IMR-90 (cell line): ENCODE data around the gene MED23. TPM values are rescaled to one million over a fixed set of nuclear protein-coding genes. Genes with fewer than 3 reads are reported as not detected.

Experiments used
- ATAC-seq: fragments of 200-7000 bp; cut with Tn5 transposase; 2 replicates; pipeline ENCODE4 v1.9.1; 2020; ENCODE audit warnings: low read depth, mild to moderate bottlenecking, moderate library complexity
- BruUV-seq: library from RNA; stranded (reverse); fragments of 400-500 nt; replicated peaks from 2 replicates; lab custom pipeline; 2021; lab: Mats Ljungman, UMichigan
- CTCF ChIA-PET: fragments of 300-600 bp; formaldehyde crosslinking; extraction: SDS; loops from one replicate; lab custom pipeline; 2021; ENCODE audit warnings: antibody characterized with exemption; lab: Yijun Ruan, JAX
- POLR2A ChIA-PET: fragments of 300-600 bp; sonication (Branson Sonifier 250); formaldehyde crosslinking; loops from one replicate; lab custom pipeline; 2022; ENCODE audit warnings: antibody characterized with exemption; ENCODE audit not compliant: unreplicated experiment; lab: Charles Lee
- DNase-seq: peaks from one replicate; pipeline ENCODE4 v3.0.0; 2013
- H2AFZ ChIP-seq: replicated peaks from 2 replicates; pipeline ENCODE3; 2013; ENCODE audit warnings: low read length, mild to moderate bottlenecking; ENCODE audit not compliant: poor library complexity
- H2AK5ac ChIP-seq: 2 replicates; pipeline ENCODE4 v1.6.1; 2013; ENCODE audit warnings: low read depth, low read length, inconsistent platforms
- H2AK9ac ChIP-seq: replicated peaks from 2 replicates; pipeline ENCODE3; 2013; ENCODE audit warnings: mild to moderate bottlenecking, low read depth, low read length, moderate library complexity; ENCODE audit not compliant: poor library complexity
- H2BK120ac ChIP-seq: 2 replicates; pipeline ENCODE4 v1.6.1; 2013; ENCODE audit warnings: low read depth, low read length, inconsistent platforms
- H2BK15ac ChIP-seq: 3 replicates; pipeline ENCODE4 v1.6.1; 2013; ENCODE audit warnings: low read depth, low read length, inconsistent platforms
- H2BK20ac ChIP-seq: 2 replicates; pipeline ENCODE4 v1.6.1; 2013; ENCODE audit warnings: low read depth, mild to moderate bottlenecking, inconsistent platforms, low read length, moderate library complexity
- H2BK5ac ChIP-seq: 2 replicates; pipeline ENCODE4 v1.6.1; 2013; ENCODE audit warnings: mild to moderate bottlenecking, low read depth, low read length, inconsistent platforms; ENCODE audit not compliant: poor library complexity, severe bottlenecking
- H3K14ac ChIP-seq: replicated peaks from 2 replicates; pipeline ENCODE4 v1.6.1; 2013; ENCODE audit warnings: low read depth, low read length, inconsistent platforms
- H3K18ac ChIP-seq: 2 replicates; pipeline ENCODE4 v1.6.1; 2013; ENCODE audit warnings: low read depth, low read length, control low read depth
- H3K23ac ChIP-seq: 2 replicates; pipeline ENCODE4 v1.6.1; 2013; ENCODE audit warnings: low read depth, low read length, inconsistent platforms
- H3K27ac ChIP-seq: 2 replicates; pipeline ENCODE4 v1.5.1; 2013; ENCODE audit warnings: mild to moderate bottlenecking, control low read depth, low read length; ENCODE audit not compliant: insufficient read depth
- H3K27me3 ChIP-seq: 2 replicates; pipeline ENCODE4 v1.6.1; 2013; ENCODE audit warnings: low read length; ENCODE audit not compliant: control insufficient read depth, insufficient read depth
- H3K36me3 ChIP-seq: 2 replicates; pipeline ENCODE4 v1.6.1; 2013; ENCODE audit warnings: low read length, mixed read lengths; ENCODE audit not compliant: control insufficient read depth, insufficient read depth
- H3K4ac ChIP-seq: 2 replicates; pipeline ENCODE4 v1.6.1; 2013; ENCODE audit warnings: low read depth, low read length, inconsistent platforms
- H3K4me1 ChIP-seq: 2 replicates; pipeline ENCODE4 v1.6.1; 2013; ENCODE audit warnings: low read length, mixed read lengths; ENCODE audit not compliant: control insufficient read depth, insufficient read depth
- H3K4me2 ChIP-seq: 2 replicates; pipeline ENCODE4 v1.6.1; 2013; ENCODE audit warnings: low read depth, mild to moderate bottlenecking, control low read depth, low read length, moderate library complexity
- H3K4me3 ChIP-seq: 2 replicates; pipeline ENCODE4 v1.5.1; 2013; ENCODE audit warnings: low read depth, mild to moderate bottlenecking, control low read depth, low read length, moderate library complexity; ENCODE audit not compliant: insufficient read depth
- H3K56ac ChIP-seq: 2 replicates; pipeline ENCODE4 v1.6.1; 2013; ENCODE audit warnings: low read length, inconsistent platforms; ENCODE audit not compliant: insufficient read depth; ENCODE audit errors: extremely low read depth
- H3K79me1 ChIP-seq, 2 experiments: 2 replicates each; pipeline ENCODE4 v1.6.1; 2013; ENCODE audit warnings: low read length in 2 of 2, inconsistent platforms in 1 of 2, low read depth in 1 of 2
- H3K9ac ChIP-seq: 2 replicates; pipeline ENCODE4 v1.6.1; 2013; ENCODE audit warnings: low read depth, low read length, control low read depth
- H3K9me1 ChIP-seq: 2 replicates; pipeline ENCODE4 v1.6.1; 2013; ENCODE audit warnings: low read length, inconsistent platforms; ENCODE audit not compliant: insufficient read depth
- H3K9me3 ChIP-seq: 2 replicates; pipeline ENCODE4 v1.6.1; 2013; ENCODE audit warnings: low read length; ENCODE audit not compliant: control insufficient read depth, insufficient read depth
- H4K20me1 ChIP-seq: 2 replicates; pipeline ENCODE4 v1.6.1; 2013; ENCODE audit warnings: low read length, inconsistent platforms; ENCODE audit not compliant: insufficient read depth
- H4K5ac ChIP-seq: 2 replicates; pipeline ENCODE4 v1.6.1; 2013; ENCODE audit warnings: mild to moderate bottlenecking, low read depth, low read length, control low read depth
- H4K8ac ChIP-seq, 2 experiments: 2 replicates each; pipeline ENCODE4 v1.6.1; 2013; ENCODE audit warnings: low read depth in 2 of 2, low read length in 2 of 2, control low read depth in 1 of 2, inconsistent platforms in 1 of 2
- H4K91ac ChIP-seq: 2 replicates; pipeline ENCODE4 v1.6.1; 2013; ENCODE audit warnings: low read depth, low read length, inconsistent platforms; ENCODE audit not compliant: insufficient read depth
- BHLHE40 ChIP-seq: fragments of 150-350 bp; IDR thresholded peaks from 2 replicates; pipeline ENCODE4 v1.6.1; 2016; ENCODE audit warnings: mild to moderate bottlenecking, low read depth, low read length
- CEBPB ChIP-seq: IDR thresholded peaks from 2 replicates; pipeline ENCODE4 v1.6.1; 2012; ENCODE audit warnings: low read depth, low read length, improper control_type of control experiment
- CHD1 ChIP-seq: IDR thresholded peaks from 2 replicates; pipeline ENCODE4 v1.6.1; 2012; ENCODE audit warnings: low read depth, low read length, improper control_type of control experiment
- CTCF ChIP-seq: conservative IDR thresholded peaks from 2 replicates; pipeline ENCODE4 v1.5.1; 2012; ENCODE audit warnings: mild to moderate bottlenecking, low read depth, low read length, improper control_type of control experiment
- ELK1 ChIP-seq: fragments of 150-350 bp; IDR thresholded peaks from 2 replicates; pipeline ENCODE4 v1.6.1; 2016; ENCODE audit warnings: low read depth, mild to moderate bottlenecking, low read length, moderate library complexity, borderline replicate concordance
- FOS ChIP-seq: fragments of 150-350 bp; IDR thresholded peaks from 2 replicates; pipeline ENCODE4 v1.6.1; 2016; ENCODE audit warnings: low read depth, low read length
- MAFK ChIP-seq: IDR thresholded peaks from 2 replicates; pipeline ENCODE4 v1.6.1; 2012; ENCODE audit warnings: low read depth, low read length, improper control_type of control experiment
- MAZ ChIP-seq: IDR thresholded peaks from 2 replicates; pipeline ENCODE4 v1.6.1; 2012; ENCODE audit warnings: low read depth, mild to moderate bottlenecking, low read length, improper control_type of control experiment, moderate library complexity, borderline replicate concordance
- MXI1 ChIP-seq: IDR thresholded peaks from 2 replicates; pipeline ENCODE4 v1.6.1; 2012; ENCODE audit warnings: low read depth, mild to moderate bottlenecking, low read length, moderate library complexity, borderline replicate concordance
- NFE2L2 ChIP-seq: fragments of 150-350 bp; IDR thresholded peaks from 2 replicates; pipeline ENCODE4 v1.6.1; 2016; ENCODE audit warnings: low read depth, mild to moderate bottlenecking, low read length
- POLR2A ChIP-seq: IDR thresholded peaks from 2 replicates; pipeline ENCODE4 v1.6.1; 2012; ENCODE audit warnings: mild to moderate bottlenecking, low read depth, low read length
- RAD21 ChIP-seq: IDR thresholded peaks from 2 replicates; pipeline ENCODE4 v1.6.1; 2012; ENCODE audit warnings: low read length, improper control_type of control experiment
- RCOR1 ChIP-seq: IDR thresholded peaks from 2 replicates; pipeline ENCODE4 v1.6.1; 2012; ENCODE audit warnings: mild to moderate bottlenecking, low read length, improper control_type of control experiment; ENCODE audit not compliant: insufficient replicate concordance
- RFX5 ChIP-seq: IDR thresholded peaks from 2 replicates; pipeline ENCODE4 v1.8.0; 2012; ENCODE audit warnings: low read depth, mild to moderate bottlenecking, low read length, moderate library complexity
- SMC3 ChIP-seq: fragments of 150-350 bp; IDR thresholded peaks from 2 replicates; pipeline ENCODE4 v1.6.1; 2016; ENCODE audit warnings: low read depth, mild to moderate bottlenecking, antibody characterized with exemption, low read length, moderate library complexity
- WGBS, 2 experiments: methylation state at CpG; one replicate each; pipeline versions ENCODE4 v1.1.5 to v1.1.7; 2013; ENCODE audit warnings: missing lambda C conversion rate in 2 of 2; ENCODE audit not compliant: insufficient read length in 1 of 2; ENCODE audit errors: extremely low coverage in 2 of 2; 5-methylcytosine and 5-hydroxymethylcytosine counted together
- dilution Hi-C: fragments of 300-500 bp; cut with HindIII; formaldehyde crosslinking; loops from one replicate; pipeline ENCODE4 v1.14.3; 2018; ENCODE audit warnings: low sequenced_read_pairs; ENCODE audit not compliant: unreplicated experiment
- in situ Hi-C: fragments of 300-500 bp; cut with MboI; formaldehyde crosslinking; loops from 3 replicates; pipeline ENCODE4 v1.14.3; 2019; ENCODE audit warnings: low sequenced_read_pairs, inconsistent platforms, mixed read lengths
- intact Hi-C: fragments of 100-400 bp; cut with micrococcal nuclease; formaldehyde crosslinking; loops from 2 replicates; pipeline ENCODE4 v1.10.0; 2022
- polyA plus RNA-seq, 3 experiments: library from polyadenylated mRNA; depleted of rRNA; stranded (reverse); fragments of >200 nt; gene quantifications; 2 replicates each; pipeline ENCODE4 v1.2.3, GENCODE V29; 2012; ENCODE audit warnings: low replicate concordance in 1 of 3
- total RNA-seq: library from RNA; depleted of rRNA; stranded (reverse); fragments of >200 nt; gene quantifications from 2 replicates; pipeline ENCODE4 v1.2.3, GENCODE V29; 2012
- TF ChIP-seq, protein P1 (sequence below): fragments of 150-350 bp; IDR thresholded peaks from 2 replicates; pipeline ENCODE4 v1.6.1; 2017; ENCODE audit warnings: mild to moderate bottlenecking, antibody characterized with exemption, low read length, low read depth

Gene MED23
- total and polyA plus RNA-seq, 2 of the 4 experiments (the other 2 are of a cell fraction), result 16.0 to 40.7 TPM

- H2BK15ac ChIP-seq, result no peak overlapping the region
- H3K4me1 ChIP-seq, result no peaks in the 10 kb centered on the region
- no peak overlapping the region for H3K4me3 ChIP-seq
- H3K4me2 ChIP-seq, result no peak overlapping the region
- H3K27me3 ChIP-seq, result peaks cover 18% of the 10 kb centered on the region
- H3K36me3 ChIP-seq, result no peaks in the 10 kb centered on the region
- H2BK120ac ChIP-seq, result no peak overlapping the region
- 0% methylated on average over 1 of the region's 2 CpGs; no CpG with 5 or more reads in 1 of the 2 experiments for WGBS, 2 experiments
- in situ Hi-C loops, result loop anchor here (10.0 kb wide), 1 partner anchor 361 kb away; no protein-coding TSS in a partner anchor
- H3K27ac ChIP-seq, result no peak overlapping the region
- no peak overlapping the region for H4K8ac ChIP-seq
- H4K20me1 ChIP-seq, result no peaks in the 10 kb centered on the region
- H4K5ac ChIP-seq, result no peak overlapping the region
- H3K79me1 ChIP-seq, result no peaks in the 10 kb centered on the region
- BruUV-seq, result no TSS peak
- H2AK9ac ChIP-seq, result no peak overlapping the region
- intact Hi-C loops, result no loop called here
- no peak for DNase-seq
- H3K23ac ChIP-seq, result no peak overlapping the region
- H2AFZ ChIP-seq, result no peak overlapping the region
- ATAC-seq, result no peak
- CTCF ChIA-PET, result no interaction called here
- no peaks in the 10 kb centered on the region for H3K9me1 ChIP-seq
- H2BK5ac ChIP-seq, result no peak overlapping the region
- no peak overlapping the region for H2BK20ac ChIP-seq
- dilution Hi-C loops, result no loop called here
- no peak overlapping the region for H2AK5ac ChIP-seq
- no peak overlapping the region for H3K18ac ChIP-seq
- H4K91ac ChIP-seq, result no peak overlapping the region
- no peak overlapping the region for H3K56ac ChIP-seq
- TF ChIP-seq MXI1, result no peak
- no peak for TF ChIP-seq FOS
- TF ChIP-seq SMC3, result no peak
- TF ChIP-seq MAZ, result no peak
- TF ChIP-seq, protein P1, sequence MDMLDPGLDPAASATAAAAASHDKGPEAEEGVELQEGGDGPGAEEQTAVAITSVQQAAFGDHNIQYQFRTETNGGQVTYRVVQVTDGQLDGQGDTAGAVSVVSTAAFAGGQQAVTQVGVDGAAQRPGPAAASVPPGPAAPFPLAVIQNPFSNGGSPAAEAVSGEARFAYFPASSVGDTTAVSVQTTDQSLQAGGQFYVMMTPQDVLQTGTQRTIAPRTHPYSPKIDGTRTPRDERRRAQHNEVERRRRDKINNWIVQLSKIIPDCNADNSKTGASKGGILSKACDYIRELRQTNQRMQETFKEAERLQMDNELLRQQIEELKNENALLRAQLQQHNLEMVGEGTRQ, result no peak
- no peak for TF ChIP-seq RAD21
- no peak for TF ChIP-seq ELK1
- no peak for TF ChIP-seq POLR2A
- no peak for TF ChIP-seq CTCF
- TF ChIP-seq MAFK, result no peak
- TF ChIP-seq NFE2L2, result no peak
- TF ChIP-seq RCOR1, result no peak
- no peak for TF ChIP-seq CEBPB
- no peak for TF ChIP-seq BHLHE40
- no peak for TF ChIP-seq RFX5
- no peak for TF ChIP-seq CHD1
- H3K9ac ChIP-seq, result no peak overlapping the region
- no peak overlapping the region for H3K14ac ChIP-seq
- no peak overlapping the region for H3K4ac ChIP-seq
- no peaks in the 10 kb centered on the region for H3K9me3 ChIP-seq
- POLR2A ChIA-PET, result no interaction called here
Measured at GRCh38 chr6:131545317-131545716, 82.7 kb downstream of the MED23 start.
